GM10266 (cell line): ENCODE measurements around the gene STRADB.

Source experiments
- DNase-seq: peaks from one replicate; pipeline ENCODE4 v3.0.0; 2012; ENCODE audit errors: extremely low spot score
- TF ChIP-seq, protein P1 (sequence below): IDR thresholded peaks from 2 replicates; pipeline ENCODE4 v1.5.1; 2012; ENCODE audit warnings: mild to moderate bottlenecking, low read depth; ENCODE audit not compliant: control insufficient read depth, insufficient read depth; ENCODE audit errors: missing control alignments

The STRADB gene

DNA sequence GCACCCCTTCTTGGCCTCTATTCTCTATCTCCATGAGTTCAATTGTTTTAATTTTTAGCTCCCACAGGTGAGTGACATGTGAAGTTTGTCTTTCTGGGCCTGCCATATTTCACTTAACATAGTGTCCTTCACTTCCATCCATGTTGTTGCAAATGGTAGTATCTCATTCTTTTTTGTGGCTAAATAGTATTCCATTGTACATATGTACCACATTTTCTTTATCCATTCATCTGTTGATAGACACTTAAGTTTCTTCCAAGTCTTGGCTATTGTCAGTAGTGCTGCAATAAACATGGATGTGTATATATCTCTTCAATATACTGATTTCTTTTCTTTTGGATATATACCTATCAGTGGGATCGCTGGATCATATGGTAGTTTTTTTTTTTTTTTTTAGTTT lies 9.0 kb downstream of the STRADB start:
- TF ChIP-seq, protein P1, sequence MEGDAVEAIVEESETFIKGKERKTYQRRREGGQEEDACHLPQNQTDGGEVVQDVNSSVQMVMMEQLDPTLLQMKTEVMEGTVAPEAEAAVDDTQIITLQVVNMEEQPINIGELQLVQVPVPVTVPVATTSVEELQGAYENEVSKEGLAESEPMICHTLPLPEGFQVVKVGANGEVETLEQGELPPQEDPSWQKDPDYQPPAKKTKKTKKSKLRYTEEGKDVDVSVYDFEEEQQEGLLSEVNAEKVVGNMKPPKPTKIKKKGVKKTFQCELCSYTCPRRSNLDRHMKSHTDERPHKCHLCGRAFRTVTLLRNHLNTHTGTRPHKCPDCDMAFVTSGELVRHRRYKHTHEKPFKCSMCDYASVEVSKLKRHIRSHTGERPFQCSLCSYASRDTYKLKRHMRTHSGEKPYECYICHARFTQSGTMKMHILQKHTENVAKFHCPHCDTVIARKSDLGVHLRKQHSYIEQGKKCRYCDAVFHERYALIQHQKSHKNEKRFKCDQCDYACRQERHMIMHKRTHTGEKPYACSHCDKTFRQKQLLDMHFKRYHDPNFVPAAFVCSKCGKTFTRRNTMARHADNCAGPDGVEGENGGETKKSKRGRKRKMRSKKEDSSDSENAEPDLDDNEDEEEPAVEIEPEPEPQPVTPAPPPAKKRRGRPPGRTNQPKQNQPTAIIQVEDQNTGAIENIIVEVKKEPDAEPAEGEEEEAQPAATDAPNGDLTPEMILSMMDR = no peak
- no peak for DNase-seq

DNA sequence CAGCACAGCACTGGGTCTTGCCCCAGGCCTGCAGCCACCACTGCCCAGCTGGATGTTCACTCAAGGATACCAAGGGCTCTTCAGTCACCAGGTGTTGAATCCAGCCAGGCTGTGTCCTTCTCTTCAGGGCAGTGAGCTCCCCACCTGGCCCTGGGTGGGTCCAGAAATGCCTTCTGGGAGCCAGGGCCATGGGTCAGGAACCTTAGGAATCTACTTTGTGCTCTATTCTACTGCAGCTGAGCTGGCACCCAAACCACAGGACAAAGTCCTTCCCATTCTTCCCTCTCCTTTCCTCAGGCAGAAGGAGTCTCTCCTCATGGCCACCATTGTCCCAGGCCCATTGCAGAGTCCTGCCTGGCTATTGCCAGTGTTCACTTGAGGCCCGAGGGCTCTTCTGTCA lies 13.0 kb downstream of the STRADB start:
- DNase-seq = no peak
- TF ChIP-seq, protein P1 = no peak

DNA sequence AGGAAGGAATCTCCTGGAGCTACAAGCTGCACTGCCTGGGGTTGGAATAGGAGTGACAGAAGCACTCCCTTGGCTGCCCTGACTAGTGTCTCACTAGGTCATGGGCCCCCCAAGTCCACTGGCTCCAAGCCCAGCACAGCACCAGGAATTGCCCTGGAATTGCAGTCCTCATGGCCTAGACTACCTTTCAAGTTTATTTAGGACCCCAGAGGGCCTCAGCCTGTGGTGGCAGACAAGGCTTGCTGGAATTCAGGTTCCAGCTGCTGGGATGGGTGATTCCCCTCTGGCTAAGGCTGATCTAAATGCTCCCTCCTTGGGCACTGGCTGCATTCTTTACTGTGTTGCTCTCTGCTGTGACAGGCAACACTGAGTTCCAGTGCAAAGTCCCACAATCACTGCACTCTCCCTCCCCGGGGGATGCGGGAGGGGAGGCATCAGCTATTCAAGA lies 14.0 kb downstream of the STRADB start:
- TF ChIP-seq, protein P1 = no peak

DNA sequence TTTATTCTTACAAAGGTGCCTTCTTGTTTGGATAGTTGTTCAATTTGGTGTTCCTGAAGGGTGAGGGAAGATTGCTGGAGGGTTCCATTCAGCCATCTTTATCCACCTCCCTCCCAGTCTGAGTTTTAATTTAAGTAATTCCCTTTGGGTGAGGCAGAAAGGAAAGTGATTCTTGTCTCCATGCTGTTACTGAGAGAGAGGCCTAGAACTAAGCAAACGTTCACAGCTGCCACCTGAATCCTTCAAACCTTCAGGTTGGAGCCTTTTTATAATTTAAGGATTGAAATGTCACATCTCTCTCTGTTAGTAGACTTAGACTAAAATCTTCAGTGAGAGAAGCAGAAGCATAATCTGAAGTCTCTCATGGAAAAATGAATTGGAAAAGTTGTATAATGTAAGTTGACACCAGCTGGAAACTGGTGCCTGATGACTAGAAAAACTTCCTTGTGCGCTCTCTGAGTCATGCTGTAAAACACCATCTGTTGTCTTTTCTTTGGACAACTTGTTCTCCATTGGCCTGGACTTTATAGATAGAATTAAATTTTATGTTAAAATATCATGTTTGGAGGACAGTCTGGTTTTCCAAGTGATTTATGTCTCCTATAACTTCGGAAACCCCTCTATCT lies 14.6 kb downstream of the STRADB start:
- no peak for DNase-seq
- TF ChIP-seq, protein P1 = no peak

More for the DNA sequence above, 14.0 kb downstream of the STRADB start:
- DNase-seq = no peak

DNA sequence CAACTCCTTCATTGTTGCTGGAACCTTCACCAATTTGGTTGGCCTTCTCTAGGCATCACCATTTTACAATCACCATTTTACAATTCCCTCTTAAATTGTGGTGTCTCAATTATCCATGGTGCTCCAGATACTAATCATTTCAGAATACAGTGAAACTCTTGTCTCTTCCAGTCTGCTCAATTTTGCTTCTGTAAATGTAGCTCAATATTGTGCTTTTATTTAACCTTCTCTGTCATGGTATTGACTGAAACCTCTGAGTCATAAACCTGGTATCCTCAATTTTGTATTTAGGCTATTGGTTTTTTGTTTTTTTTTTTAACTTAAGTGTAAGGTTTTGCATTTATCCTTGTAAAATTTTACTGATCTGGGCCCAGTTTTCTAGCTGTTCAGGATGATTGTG lies 16.1 kb downstream of the STRADB start:
- no peak for DNase-seq
- TF ChIP-seq, protein P1 = no peak

DNA sequence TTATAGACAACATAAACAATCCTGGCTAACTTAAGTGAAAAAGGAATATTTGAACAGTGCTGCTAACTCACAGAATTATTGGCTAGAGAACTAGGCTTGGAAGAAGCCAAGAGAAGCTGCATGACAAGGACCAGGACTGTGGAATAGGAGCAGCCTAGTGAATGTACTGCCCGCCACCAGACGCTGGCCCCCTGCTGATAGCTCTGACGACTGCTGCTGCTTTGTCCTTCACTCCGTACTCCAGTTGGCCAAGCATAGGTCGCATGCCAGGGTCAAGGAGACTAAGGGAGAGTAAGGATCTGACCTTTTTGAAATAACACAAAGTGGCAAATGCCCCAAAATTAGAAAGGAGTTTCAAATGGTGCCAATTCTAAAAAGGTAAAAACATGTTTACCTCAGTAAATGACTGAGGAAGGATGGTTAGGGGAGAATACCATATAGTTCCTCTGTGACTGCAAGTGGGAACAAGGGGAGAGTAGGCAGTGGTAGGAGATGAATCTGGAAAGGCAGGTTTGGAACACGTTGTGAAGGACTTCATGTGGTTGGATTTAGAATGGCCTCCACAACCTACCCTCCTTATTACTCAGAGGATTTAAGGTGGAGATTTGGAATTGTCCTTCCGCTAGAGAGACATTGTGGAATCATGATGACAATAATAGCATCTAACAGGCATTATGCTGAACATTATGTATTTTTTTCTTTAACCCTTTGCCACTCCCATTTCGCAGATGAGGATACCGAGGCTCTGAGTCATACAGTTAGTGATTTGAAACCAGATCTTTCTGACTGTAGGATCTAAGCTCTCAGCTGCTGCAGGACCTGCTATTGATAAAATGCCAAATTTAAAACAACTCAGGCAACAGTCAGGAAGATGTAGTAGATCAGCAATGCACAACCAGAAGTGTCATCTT lies 19.5 kb downstream of the STRADB start:
- TF ChIP-seq, protein P1 = no peak
- no peak for DNase-seq

DNA sequence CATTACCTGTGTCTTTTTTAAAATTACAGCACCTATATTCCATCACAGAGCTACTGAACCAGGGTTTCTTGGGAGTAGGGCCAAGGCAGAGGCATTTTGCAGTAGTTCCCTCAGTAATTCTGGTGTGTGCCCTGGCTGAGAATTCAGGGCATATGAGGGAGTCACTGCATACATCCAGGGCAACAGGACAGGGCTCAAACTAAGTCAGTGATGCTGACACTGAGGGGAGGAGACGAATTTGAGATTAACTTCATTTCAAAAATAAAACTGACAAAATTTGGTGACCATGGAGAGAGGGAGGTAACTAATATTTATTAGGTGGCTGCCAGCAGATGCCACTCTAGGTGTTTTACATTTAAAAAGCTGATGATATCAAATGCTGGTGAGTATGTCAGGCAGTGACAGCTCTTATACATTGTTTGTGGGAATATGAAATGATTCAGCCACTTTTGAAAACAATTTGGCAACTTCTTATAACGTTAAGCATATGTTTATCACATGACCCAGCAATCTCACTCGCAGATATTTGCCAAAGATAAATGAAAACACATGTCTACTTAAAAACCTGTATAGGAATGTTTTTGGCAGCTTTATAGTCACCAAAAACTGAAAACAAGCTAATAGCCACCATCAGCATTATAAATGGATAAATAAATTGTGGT lies 20.3 kb downstream of the STRADB start:
- TF ChIP-seq, protein P1 = no peak
- no peak for DNase-seq
